B cell (primary cell): ENCODE measurements around the gene SYNGAP1.

Source experiments
- EZH2 ChIP-seq: IDR thresholded peaks from 2 replicates; pipeline ENCODE4 v1.6.1; 2012; ENCODE audit warnings: borderline replicate concordance, low read depth, mild to moderate bottlenecking, moderate library complexity, low read length; ENCODE audit not compliant: insufficient read depth, poor library complexity, severe bottlenecking
- TF ChIP-seq, protein P1 (sequence below): fragments of 200-600 bp; IDR thresholded peaks from one replicate; pipeline ENCODE4 v1.8.0; 2022; ENCODE audit warnings: antibody characterized with exemption, mild to moderate bottlenecking

DNA sequence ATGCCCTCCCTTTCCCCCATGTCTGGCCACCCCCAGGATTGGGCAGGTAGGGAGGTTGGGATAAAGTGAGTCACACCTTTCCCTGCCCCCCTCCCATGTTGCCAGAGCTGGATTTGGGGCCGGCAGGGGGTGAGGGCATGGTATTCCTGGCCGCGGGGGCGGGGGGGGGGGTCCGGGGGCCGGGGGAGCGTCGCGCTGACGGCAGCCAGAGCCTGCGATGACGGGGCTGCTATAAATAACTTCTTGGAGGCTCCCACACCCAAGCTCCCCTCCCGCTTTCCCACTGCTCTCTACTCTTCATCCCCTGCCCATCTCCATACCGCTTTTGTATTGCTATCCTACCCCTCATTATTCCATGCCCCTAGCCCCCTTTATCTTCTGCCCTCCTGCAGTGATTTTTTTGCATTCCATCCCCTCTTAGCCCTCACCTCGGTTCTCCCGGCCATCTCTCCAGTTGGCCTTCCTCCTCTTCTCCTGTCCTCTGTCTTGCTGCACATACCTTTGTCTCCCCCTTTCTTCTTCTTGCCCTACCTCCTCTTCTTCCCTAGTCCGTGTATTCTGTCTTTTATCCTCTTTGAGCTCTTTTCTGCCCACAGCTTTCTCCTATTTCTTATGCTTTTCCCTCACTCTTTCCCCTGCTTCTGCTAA, 13.8 kb downstream of the SYNGAP1 start:
- TF ChIP-seq, protein P1, sequence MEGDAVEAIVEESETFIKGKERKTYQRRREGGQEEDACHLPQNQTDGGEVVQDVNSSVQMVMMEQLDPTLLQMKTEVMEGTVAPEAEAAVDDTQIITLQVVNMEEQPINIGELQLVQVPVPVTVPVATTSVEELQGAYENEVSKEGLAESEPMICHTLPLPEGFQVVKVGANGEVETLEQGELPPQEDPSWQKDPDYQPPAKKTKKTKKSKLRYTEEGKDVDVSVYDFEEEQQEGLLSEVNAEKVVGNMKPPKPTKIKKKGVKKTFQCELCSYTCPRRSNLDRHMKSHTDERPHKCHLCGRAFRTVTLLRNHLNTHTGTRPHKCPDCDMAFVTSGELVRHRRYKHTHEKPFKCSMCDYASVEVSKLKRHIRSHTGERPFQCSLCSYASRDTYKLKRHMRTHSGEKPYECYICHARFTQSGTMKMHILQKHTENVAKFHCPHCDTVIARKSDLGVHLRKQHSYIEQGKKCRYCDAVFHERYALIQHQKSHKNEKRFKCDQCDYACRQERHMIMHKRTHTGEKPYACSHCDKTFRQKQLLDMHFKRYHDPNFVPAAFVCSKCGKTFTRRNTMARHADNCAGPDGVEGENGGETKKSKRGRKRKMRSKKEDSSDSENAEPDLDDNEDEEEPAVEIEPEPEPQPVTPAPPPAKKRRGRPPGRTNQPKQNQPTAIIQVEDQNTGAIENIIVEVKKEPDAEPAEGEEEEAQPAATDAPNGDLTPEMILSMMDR, result no peak
- TF ChIP-seq EZH2, result no peak
